GM12892 (cell line): Measurements from ENCODE around the gene NUMBL.
"Not testable (repeated sequence)": the region's sequence is repeated elsewhere in the genome, so short reads cannot be mapped to it uniquely, and the experiment has no call there.

Experiments
- DNase-seq: peaks from one replicate; pipeline ENCODE4 v3.0.0; 2011; ENCODE audit not compliant: insufficient read length
- FAIRE-seq: peaks from 2 replicates; lab custom pipeline; 2011; peaks lifted over from hg19 to GRCh38; lab: Jason Lieb, UNC
- POLR2A ChIP-seq: IDR thresholded peaks from 2 replicates; pipeline ENCODE4 v1.6.1; 2011; ENCODE audit warnings: low read depth, low read length, control low read depth
- POLR2AphosphoS5 ChIP-seq: IDR thresholded peaks from 2 replicates; pipeline ENCODE4 v1.6.1; 2011; ENCODE audit warnings: low read depth, low read length, control low read depth
- TAF1 ChIP-seq: IDR thresholded peaks from 2 replicates; pipeline ENCODE4 v1.6.1; 2011; ENCODE audit warnings: low read depth, mild to moderate bottlenecking, control low read depth, low read length, borderline replicate concordance

Gene NUMBL

GRCh38 chr19:40671404-40671803 is 19.0 kb downstream of the NUMBL start:
- DNase-seq (no peak), FAIRE-seq (no peak)
- TF ChIP-seq POLR2AphosphoS5: no peak
- no peak for TF ChIP-seq TAF1
- TF ChIP-seq POLR2A: no peak

GRCh38 chr19:40668991-40669614 is 21.3 kb downstream of the NUMBL start:
- no peak for FAIRE-seq
- TF ChIP-seq POLR2A (no peak), TAF1 (no peak), POLR2AphosphoS5 (no peak)
- DNase-seq: no peak

GRCh38 chr19:40667602-40668001 is 22.8 kb downstream of the NUMBL start:
- FAIRE-seq (no peak), DNase-seq (no peak)
- no peak for TF ChIP-seq POLR2A
- TF ChIP-seq POLR2AphosphoS5: no peak
- no peak for TF ChIP-seq TAF1

GRCh38 chr19:40666803-40667438 is 23.5 kb downstream of the NUMBL start:
- no peak for FAIRE-seq
- no peak for TF ChIP-seq POLR2AphosphoS5
- TF ChIP-seq TAF1: no peak
- no peak for TF ChIP-seq POLR2A
- no peak for DNase-seq

GRCh38 chr19:40663695-40664692 is 26.5 kb downstream of the NUMBL start:
- FAIRE-seq: no peak
- TF ChIP-seq POLR2AphosphoS5 (no peak), POLR2A (no peak), TAF1 (no peak)
- no peak for DNase-seq

- FAIRE-seq (peak; percentile 90), DNase-seq (peak; percentile 96)
- TF ChIP-seq TAF1: no peak
- TF ChIP-seq POLR2AphosphoS5: no peak
- TF ChIP-seq POLR2A: no peak
Measured at GRCh38 chr19:40662925-40663694, 27.3 kb downstream of the NUMBL start.

- no peak for FAIRE-seq
Measured at GRCh38 chr19:40661616-40662015, 28.8 kb downstream of the NUMBL start.

GRCh38 chr19:40659566-40659965 is 30.9 kb downstream of the NUMBL start:
- DNase-seq (no peak), FAIRE-seq (no peak)
- TF ChIP-seq TAF1 (no peak), POLR2A (no peak), POLR2AphosphoS5 (no peak)

More at GRCh38 chr19:40661616-40662015, 28.8 kb downstream of the NUMBL start:
- no peak for DNase-seq
- TF ChIP-seq POLR2A: no peak
- TF ChIP-seq POLR2AphosphoS5: no peak
- TF ChIP-seq TAF1: no peak

- FAIRE-seq: no peak
- DNase-seq: no peak
- TF ChIP-seq POLR2A (no peak), TAF1 (no peak), POLR2AphosphoS5 (no peak)
Measured at GRCh38 chr19:40659116-40659515, 31.3 kb downstream of the NUMBL start.

GRCh38 chr19:40658031-40658430 is 32.4 kb downstream of the NUMBL start:
- DNase-seq (no peak), FAIRE-seq (no peak)
- TF ChIP-seq TAF1: no peak

- not testable (repeated sequence) for DNase-seq, FAIRE-seq
Measured at GRCh38 chr19:40655684-40656083, 34.8 kb downstream of the NUMBL start.

GRCh38 chr19:40652303-40652702 is 38.1 kb downstream of the NUMBL start:
- not testable (repeated sequence) for DNase-seq
- FAIRE-seq: peak; percentile 36
